Skin of body (tissue), 2 donors: ENCODE results near the gene LIN52. TPM values are rescaled to one million over a fixed set of nuclear protein-coding genes. Genes with fewer than 3 reads are reported as not detected.
"Not testable (repeated sequence)": the region's sequence is repeated elsewhere in the genome, so short reads cannot be mapped to it uniquely, and the experiment has no call there.

Experiments
- DNase-seq: peaks from one replicate; lab custom pipeline; 2025; lab: John Stamatoyannopoulos, UW
- total RNA-seq: library from RNA; depleted of rRNA; stranded (reverse); fragments of >200 nt; gene quantifications from one replicate; pipeline ENCODE4 v1.2.3, GENCODE V29; 2014

LIN52 gene
- total RNA-seq, 1 donor from 2014 or later: 11.5 TPM

DNA sequence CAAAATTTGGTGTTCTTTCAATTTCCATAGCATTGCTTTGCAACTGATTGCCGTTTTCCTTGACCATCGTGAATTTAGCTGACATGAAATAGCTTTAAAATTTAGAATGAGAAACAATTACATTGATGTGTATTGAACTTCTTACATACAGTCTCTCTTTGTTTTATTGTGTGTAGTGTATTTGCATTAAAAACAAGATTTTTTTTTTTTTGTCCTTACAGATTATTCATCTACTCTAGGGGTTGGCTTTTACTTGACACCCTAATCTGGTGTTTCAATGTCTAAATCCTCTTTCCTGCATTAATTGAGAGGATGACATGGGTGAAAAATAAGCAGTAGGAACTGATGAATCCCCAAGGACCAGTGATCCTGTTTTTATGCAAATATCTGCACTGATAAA is 20.6 kb downstream of the LIN52 start:
- no peak for DNase-seq

DNA sequence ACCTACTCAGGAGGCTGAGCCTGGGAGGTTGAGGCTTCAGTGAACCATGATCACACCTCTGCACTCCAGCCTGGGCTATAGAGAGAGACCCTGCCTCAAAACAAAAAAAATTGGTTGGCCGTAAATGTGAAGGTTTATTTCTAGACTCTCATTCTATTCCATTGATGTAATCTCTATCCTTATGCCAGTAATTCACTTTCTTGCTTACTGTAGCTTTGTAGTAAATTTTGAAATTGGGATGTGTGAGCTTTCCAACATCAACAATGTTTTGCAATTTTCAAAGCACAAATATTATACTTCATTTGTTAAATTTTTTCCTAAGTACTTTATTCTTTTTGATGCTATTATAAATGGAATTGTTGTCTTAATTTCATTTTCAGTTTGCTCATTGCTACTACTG is 24.6 kb downstream of the LIN52 start:
- no peak for DNase-seq

DNA sequence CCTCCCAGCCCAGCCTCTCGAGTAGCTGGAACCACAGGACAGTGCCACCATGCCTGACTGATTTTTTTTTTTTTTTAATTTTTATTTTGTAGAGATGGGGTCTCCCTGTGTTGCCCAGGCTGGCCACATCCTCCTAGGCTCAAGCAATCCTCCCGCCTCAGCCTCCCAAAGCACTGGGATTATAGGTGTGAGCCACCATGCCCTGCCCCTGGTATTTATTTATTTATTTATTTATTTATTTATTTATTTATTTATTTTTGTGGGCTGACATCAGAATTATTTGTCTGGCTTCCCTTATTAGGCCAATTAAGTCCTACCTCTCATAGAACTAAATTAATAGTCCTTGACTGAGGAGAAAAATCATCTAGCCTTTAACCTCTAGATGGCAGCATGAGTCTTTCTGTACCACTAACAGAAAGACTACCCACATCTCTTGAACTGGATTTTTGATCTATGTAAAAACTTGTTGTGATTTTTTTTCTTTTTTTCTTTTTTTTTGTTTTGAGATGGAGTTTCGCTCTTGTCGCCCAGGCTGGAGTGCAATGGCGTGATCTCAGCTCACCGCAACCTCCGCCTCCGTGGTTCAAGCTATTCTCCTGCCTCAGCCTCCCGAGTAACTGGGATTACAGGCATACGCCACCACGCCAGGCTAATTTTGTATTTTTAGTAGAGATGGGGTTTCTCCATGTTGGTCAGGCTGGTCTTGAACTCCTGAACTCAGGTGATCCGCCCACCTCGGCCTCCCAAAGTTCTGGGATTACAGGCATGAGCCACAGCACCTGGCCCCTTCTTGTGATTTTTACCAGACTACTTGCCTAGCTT is 26.9 kb downstream of the LIN52 start:
- peak; percentile 12 for DNase-seq

DNA sequence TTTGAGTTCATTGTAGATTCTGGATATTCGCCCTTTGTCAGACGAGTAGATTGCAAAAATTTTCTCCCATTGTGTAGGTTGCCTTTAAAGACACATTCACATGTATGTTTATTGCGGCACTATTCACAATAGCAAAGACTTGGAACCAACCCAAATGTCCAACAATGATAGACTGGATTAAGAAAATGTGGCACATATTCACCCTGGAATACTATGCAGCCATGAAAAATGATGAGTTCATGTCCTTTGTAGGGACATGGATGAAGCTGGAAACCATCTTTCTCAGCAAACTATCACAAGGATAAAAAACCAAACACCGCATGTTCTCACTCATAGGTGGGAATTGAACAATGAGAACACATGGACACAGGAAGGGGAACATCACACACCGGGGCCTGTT is 40.7 kb downstream of the LIN52 start:
- not testable (repeated sequence) for DNase-seq

DNA sequence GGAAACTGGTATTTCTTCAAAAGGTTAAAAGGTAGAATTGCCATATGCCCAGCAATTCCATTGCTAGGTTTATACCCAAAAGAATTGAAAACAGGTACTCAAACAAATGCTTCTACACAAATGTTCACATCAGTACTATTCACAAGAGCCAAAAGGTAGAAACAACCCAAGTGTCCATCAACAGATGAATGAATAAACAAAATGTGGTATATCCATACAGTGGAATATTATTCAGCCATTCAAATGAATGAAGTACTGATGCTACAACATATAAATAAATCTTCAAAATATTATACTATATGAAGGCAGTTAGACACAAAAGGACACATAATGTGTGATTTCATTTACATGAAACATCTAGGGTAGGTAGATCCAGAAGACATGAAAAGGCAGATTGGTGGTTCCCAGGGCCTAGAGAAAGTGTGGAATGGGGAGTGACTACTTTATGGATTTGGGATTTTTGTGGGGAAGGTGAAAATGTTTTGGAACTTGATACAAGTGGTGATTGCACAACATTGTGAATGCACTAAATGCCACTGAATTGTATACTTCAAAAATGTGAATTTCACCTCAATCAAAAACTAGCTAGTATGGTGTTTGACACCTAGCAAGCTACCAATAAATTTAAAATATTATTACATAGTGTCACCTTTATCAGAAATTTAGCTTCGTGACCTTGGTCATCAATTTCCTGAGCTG is 41.7 kb downstream of the LIN52 start:
- DNase-seq: no peak

DNA sequence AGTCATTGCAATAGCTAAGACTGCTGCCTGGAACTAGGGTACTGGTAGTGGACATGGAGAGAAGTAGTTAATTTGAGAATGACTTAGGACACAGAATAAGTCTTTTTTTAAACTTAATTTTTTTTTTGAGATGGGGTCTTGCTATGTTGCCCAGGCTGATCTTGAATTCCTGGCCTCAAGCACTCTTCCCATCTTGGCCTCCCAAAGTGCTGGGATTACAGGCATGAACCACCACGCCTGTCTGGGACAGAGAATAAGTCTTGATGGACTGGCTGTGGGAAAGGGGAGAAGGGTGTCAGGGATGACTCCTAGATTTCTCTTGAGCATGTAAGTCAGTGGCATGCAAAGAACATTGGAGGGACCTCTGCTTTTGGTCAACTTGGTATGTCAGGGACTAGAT is 42.9 kb downstream of the LIN52 start:
- DNase-seq: no peak

DNA sequence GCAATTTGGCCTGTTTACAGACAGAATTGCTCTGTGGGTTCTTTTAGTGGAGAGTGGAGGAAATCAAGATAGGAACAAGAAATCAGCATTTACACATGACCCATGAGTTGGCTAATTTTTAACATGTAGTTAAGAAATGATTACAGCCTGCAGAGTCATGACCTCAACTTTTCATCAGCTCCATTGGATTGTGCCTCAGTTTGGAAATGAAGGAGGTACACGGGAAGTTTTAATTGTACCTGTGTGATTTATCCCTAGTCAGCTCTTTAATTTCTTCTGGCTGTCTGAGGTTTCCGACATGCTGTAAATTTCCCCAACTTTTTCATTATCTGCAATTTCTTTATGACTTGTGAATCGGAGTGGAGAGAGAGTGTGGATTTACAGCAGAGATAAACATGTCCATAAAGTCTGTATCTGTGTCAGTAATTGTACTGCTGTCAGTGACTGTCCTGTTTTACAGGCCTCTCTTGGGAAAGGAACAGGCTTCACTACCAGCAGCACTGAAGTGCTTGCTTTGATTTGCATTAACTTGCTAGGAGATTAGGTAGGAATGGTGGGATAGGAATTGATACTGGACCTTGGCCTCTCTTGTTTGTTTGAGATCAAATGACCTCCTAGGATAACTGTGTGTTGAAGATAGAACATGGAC is 49.2 kb downstream of the LIN52 start:
- no peak for DNase-seq

DNA sequence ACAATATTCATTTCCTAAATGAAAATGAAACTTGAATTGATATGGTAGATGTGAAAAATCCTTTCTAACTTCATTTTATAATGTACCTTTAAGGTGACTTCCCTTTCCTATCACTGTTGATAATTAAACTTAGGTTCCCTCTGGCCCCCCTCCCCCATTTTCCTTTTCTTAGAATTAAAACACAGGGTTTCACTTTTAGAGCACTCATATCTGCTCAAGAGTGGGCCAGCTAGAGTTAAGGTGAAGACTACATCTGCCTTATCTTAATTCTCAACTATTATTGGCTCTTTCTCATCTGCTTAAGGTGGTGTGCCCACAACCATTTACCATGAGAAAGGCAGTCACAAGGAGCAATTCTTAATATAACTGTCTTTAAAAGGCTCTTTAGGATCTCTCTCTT is 49.7 kb downstream of the LIN52 start:
- DNase-seq: no peak

DNA sequence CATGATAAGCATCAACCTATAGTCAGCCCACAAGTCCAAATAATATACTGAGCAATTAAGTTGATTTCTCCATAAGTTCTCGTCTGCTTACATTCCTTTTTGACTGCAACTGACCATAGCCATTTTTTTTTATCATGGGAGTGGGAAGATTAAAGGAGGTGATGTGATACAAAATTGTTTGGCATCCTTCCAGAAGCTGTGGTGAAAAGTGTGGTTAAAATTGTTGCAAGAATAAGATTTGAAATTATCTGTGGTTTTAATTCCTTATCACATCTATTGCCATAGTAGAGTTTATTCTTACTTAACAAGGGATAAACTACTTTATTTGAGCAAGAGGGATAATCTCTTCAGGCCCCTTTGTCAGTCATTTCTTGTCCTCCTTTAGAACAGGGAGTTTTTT is 50.7 kb downstream of the LIN52 start:
- DNase-seq: no peak

DNA sequence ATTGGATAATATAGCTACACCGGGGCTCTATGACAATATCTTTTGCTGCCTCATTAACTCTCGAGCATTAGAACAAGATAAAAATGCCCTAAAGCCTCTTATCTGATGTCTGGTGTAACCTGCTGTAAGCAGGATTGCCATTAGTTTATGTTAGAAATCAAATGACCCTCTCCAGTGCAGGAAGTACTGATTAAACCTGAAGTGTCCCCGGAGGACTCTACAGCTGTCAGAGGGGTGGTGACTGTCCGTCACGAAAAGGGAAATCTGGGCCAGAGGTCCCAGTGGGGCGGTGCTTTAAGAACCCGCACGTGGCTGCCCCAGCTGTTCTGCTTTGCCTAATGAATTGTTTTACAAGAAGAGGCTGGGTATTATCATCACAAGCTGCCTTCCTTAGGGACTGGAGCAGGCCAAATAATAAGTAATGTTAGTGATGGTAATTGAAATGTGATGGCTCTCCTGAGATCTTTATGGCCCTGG is 55.7 kb downstream of the LIN52 start:
- DNase-seq: no peak

DNA sequence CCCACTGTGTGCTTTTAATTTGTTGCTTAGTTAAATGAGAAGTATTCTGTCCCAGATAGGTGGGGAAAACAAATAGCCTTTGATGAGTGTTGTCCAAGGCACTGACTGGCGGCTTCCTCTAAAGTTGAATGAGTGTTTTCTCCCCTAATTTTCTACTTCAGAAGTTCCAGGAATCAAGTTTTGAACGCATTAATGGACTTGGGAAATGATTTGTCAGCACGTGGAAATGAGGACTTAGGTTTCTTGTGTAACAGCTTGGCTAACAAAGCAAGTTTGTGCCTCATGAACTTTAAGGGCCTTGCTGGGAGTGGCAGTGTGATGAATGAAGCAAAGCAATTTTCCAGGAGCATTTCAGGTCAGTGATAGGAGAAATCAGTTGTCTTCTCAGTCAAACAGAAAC is 56.9 kb downstream of the LIN52 start:
- DNase-seq: no peak

DNA sequence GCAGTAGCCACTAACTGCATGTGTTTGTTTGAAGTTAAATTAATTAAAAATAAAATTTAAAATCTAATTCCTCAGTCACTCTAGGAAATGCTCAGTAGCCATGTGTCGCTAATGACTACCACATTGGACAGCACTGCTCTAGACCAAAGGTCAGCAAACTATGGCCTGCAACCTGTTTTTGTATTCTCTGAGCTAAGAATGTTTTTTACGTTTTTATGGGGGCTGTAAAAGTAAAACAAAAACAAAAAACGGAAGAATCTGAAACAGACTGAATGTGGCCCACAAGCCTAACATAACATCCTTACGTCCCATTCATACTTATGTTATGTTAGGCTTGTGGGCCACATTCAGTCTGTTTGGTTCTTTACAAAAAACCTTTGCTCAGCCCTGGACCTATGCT is 57.8 kb downstream of the LIN52 start:
- DNase-seq: no peak

DNA sequence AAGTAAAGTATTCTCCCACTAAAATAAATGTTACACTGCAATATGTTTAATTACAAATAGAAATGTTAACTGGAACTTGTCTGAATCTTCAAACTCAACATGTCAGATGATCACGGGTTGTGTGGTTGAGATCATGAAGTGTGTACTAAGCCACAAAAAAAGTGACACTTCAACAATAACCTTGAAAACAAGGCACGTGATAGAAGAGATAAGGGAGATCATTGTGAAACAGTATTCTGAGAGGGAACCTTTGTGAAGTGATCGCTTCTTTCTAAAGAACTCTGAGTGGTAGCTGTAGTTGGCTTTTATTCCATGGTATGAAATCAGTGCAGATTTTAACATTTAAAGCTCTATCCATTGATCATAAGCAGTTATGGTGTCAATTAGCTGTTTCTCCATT is 60.0 kb downstream of the LIN52 start:
- DNase-seq: no peak

DNA sequence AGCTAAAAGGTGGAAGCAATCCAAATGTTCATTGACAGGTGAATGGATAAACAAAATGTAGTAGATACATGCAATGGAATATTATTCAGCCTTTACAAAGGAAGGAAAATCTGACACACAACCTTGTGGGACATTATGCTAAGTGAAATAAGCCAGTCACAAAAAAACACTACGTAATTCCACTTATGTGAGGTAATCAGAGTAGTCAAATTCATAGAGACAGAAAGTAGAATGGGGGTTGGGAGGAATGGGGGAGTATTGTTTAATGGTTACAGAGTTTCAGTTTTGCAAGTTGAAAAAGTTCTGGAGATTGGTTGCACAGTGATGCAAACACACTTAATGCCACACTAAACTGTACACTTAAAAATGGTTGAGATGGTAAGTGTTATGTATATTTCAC is 62.8 kb downstream of the LIN52 start:
- DNase-seq: no peak

DNA sequence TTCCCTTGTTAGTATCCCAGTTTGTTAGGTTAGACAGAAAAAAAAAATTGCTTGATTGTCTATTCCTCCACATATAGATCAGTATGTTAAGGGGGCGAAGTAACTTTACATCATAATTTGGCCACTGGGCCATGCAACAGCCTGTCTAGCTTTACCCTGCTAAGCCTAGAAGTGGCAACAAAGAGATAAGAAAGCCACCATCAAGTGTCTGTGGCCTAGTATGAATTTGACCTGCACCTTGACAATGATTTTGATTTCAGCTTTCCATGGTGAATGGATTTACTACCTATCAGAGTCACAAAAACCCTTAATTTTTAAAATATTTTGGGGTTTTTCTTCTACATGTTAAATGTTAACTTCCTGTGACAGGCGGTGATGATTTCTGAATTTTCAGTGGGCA is 63.9 kb downstream of the LIN52 start:
- no peak for DNase-seq

DNA sequence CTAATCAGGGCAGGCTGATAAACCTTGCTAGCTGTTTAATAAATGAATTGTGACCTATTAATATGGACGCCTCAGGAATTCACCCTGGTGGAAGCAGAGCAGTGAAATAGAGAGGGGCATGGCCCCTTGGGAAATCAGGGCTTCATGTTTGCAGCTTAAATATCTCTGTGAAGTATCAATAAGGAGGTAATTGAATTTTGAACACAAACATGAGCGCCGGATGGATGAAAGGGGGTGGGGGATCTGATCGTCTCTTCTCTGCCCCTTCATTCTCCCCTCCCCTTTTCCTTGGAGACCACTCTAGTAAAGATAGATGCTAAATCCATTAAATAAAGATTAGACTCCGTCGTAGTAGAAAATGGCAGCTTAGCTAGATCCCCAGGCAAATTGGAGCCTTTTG is 70.5 kb downstream of the LIN52 start:
- no peak for DNase-seq

DNA sequence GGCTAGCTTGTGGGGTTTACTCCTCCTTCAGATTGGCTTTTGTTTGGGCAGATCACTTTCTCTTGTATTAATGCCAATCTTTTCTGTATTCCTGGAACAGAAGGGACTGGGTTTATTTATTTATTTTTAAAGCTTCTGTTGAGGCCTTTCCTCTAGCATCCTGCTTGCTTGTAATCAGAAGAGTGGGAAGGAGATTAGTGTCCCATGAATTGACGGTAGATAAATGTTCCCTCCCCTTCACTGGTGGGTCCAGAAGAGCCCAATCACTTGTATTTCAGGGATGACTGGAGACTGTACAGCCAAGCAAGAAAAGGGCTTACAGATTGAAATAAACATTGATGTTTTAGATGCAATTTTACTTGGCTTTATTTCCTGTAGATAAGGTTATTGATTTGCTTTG is 71.0 kb downstream of the LIN52 start:
- no peak for DNase-seq

DNA sequence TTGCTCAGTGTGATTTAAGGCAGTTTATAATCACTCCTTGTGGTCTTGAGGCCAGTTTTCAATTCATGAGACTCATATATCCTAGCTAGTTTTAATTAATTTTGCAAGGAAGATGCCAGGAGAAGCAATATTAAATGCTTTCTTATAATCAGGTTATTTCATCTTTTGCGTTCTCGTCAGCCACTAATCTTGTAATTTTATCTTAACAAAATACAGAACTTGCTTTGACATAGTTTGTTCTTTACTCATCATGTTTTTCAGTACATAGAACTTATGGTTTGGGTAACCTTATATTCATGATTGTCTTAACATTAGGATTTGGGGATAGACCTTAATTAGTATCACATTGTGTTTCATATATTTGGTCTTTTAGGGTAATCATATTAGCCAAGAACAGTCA is 76.0 kb downstream of the LIN52 start:
- no peak for DNase-seq

DNA sequence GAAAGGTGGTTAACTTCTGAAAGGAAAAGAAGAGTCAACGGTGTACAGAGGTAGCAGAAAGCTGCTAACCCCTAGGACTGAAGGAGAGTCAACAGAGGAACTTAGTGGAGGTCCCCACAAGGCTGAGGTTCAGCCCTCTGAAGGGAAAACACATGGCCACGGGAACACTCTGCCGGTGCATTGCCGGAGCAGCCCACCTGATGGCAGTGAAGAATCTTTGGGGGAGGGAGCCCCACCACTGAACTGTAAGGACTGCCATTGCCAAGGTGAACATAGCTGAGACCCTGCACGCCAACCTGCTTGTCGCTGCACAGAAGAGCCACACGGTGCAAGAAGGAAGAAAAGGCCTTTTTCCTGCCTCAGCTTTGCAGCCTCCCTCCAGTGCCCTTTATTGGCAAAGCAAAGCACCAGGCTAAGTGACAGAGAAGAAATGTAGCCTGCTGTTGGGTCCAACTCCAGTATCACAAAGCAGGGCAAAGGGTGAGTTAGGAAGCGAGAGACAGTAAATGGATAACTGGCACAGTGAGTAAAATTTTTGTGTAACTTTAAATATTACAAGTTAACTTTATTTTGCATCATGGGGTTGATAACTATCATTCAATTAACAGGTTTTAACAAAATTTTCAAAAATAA is 76.9 kb downstream of the LIN52 start:
- DNase-seq: no peak

DNA sequence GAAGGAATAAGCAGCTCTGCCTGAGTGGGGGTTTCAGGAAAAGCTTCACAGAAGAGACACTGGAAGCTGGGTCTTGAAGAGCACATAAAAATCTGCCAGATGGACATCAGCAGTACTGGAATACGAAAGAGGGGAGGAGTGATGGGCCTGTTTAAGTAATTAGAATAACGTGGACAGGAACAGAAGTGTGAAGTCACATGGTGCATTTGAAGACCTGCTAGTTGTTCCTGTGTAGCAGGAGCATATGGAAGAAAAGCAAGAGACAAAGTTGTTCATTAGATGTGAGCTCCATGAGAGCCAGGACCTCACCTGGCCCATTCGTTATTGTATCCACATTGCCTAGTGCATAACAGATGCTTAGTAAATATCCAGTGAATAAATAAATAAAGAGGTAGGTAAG is 85.2 kb downstream of the LIN52 start:
- no peak for DNase-seq

DNA sequence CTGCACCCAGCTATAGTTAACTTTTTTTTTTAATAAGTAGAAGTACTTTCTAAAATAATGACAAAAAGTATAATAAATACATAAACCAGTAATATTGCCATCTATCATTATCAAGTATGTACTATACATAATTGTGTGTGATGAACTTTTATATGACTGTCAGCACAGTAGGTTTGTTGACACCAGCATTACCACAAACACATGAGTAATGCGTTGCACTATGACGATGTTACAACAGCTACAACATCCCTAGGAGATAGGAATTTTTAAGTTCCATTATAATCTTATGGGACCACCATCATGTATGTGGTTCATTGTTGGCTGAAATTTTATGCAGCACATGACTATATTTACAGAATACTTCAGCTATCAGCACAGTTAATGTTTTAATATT is 91.6 kb downstream of the LIN52 start:
- DNase-seq: no peak

DNA sequence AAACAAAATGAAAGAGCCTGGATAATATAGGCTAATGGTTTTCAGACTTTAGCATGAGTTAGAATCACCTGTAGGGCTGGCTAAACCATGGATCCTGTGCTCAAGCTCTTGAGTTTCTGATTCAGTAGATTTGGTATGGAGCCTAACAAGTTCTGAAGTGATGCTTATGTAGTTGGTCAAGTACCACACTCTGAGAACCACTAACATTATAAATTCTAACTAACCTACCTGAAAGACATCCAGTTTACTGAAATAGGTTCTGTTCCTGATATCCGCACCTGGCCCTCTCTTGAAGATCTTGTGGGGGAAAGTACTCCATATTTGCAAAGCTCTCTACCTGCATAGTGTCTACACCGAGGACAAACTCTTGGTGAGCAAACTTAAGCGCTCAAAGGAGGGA is 95.1 kb downstream of the LIN52 start:
- DNase-seq: no peak
